ENCODE data around the gene CAMKMT. TPM values are rescaled to one million over a fixed set of nuclear protein-coding genes. Genes with fewer than 3 reads are reported as not detected.
"Not testable (repeated sequence)": the region's sequence is repeated elsewhere in the genome, so short reads cannot be mapped to it uniquely, and the experiment has no call there.

The CAMKMT gene
- total RNA-seq, 4 donors from 2014 or later = 7.6 to 16.2 (median 9.4) TPM

- TF ChIP-seq CTCF (IDR thresholded peaks at IDR 0.05) = no peak
- DNase-seq (ENCODE audit: low spot score) = no peak
- ATAC-seq (ENCODE audit: low FRiP score) = no peak
Measured at GRCh38 chr2:44372246-44372645, 10.5 kb downstream of the CAMKMT start.

GRCh38 chr2:44377486-44377885 is 15.7 kb downstream of the CAMKMT start:
- DNase-seq (ENCODE audit: low spot score) = no peak
- ATAC-seq (ENCODE audit: low FRiP score) = no peak
- no peak for TF ChIP-seq CTCF (IDR thresholded peaks at IDR 0.05)

- ATAC-seq (ENCODE audit: low FRiP score); DNase-seq (ENCODE audit: low spot score): not testable (repeated sequence)
Measured at GRCh38 chr2:44385226-44385625, 23.5 kb downstream of the CAMKMT start.

GRCh38 chr2:44388877-44389276 is 27.1 kb downstream of the CAMKMT start:
- no peak for TF ChIP-seq CTCF (IDR thresholded peaks at IDR 0.05)
- ATAC-seq (ENCODE audit: low FRiP score) (no peak), DNase-seq (ENCODE audit: low spot score) (no peak)

GRCh38 chr2:44389895-44390294 is 28.1 kb downstream of the CAMKMT start:
- no peak for TF ChIP-seq CTCF (IDR thresholded peaks at IDR 0.05)
- DNase-seq (ENCODE audit: low spot score) (no peak), ATAC-seq (ENCODE audit: low FRiP score) (no peak)

- TF ChIP-seq CTCF (IDR thresholded peaks at IDR 0.05) = no peak
- ATAC-seq (ENCODE audit: low FRiP score) (no peak), DNase-seq (ENCODE audit: low spot score) (peak; percentile 60)
Measured at GRCh38 chr2:44392338-44392943, 30.7 kb downstream of the CAMKMT start.

- TF ChIP-seq CTCF (IDR thresholded peaks at IDR 0.05) = no peak
- ATAC-seq (ENCODE audit: low FRiP score) = no peak
- no peak for DNase-seq (ENCODE audit: low spot score)
Measured at GRCh38 chr2:44397447-44398175, 35.9 kb downstream of the CAMKMT start.
